Liver (tissue), 9 donors: ENCODE measurements around the gene TAS2R42. TPM values are rescaled to one million over a fixed set of nuclear protein-coding genes. Genes with fewer than 3 reads are reported as not detected.

Experiments used
- DNase-seq: peaks from one replicate; pipeline ENCODE4 v3.0.0-alpha.2; 2017; ENCODE audit warnings: low spot score
- H3K27ac ChIP-seq, 2 donors: one replicate each; pipeline ENCODE4 v1.7.0; 2013; ENCODE audit warnings: inconsistent platforms in 2 of 2, low read length in 2 of 2, control low read depth in 1 of 2, low read depth in 1 of 2, mild to moderate bottlenecking in 1 of 2
- H3K27me3 ChIP-seq, 4 donors: one replicate each; pipeline versions ENCODE4 v1.6.1 to v1.7.0; 2013; ENCODE audit warnings: low read length in 3 of 4, inconsistent platforms in 1 of 4, mild to moderate bottlenecking in 1 of 4, moderate library complexity in 1 of 4; ENCODE audit not compliant: control insufficient read depth in 4 of 4, insufficient read depth in 4 of 4
- H3K36me3 ChIP-seq, 4 donors: one replicate each; pipeline versions ENCODE4 v1.6.1 to v1.7.0; 2013; ENCODE audit warnings: low read length in 3 of 4, mild to moderate bottlenecking in 3 of 4, low read depth in 1 of 4, moderate library complexity in 1 of 4; ENCODE audit not compliant: control insufficient read depth in 4 of 4, insufficient read depth in 3 of 4
- H3K4me1 ChIP-seq, 4 donors: one replicate each; pipeline versions ENCODE4 v1.6.1 to v1.7.0; 2013; ENCODE audit warnings: low read length in 3 of 4, mild to moderate bottlenecking in 3 of 4, moderate library complexity in 1 of 4; ENCODE audit not compliant: control insufficient read depth in 4 of 4, insufficient read depth in 4 of 4
- H3K4me3 ChIP-seq, 3 donors: one replicate each; pipeline versions ENCODE4 v1.6.1 to v1.7.0; 2013; ENCODE audit warnings: low read length in 3 of 3, control low read depth in 1 of 3, low read depth in 1 of 3, mild to moderate bottlenecking in 1 of 3
- H3K9ac ChIP-seq, 2 donors: one replicate each; pipeline ENCODE4 v1.7.0; 2013; ENCODE audit warnings: low read length in 2 of 2, mild to moderate bottlenecking in 2 of 2, moderate library complexity in 2 of 2, control low read depth in 1 of 2, low read depth in 1 of 2
- H3K9me3 ChIP-seq, 4 donors: one replicate each; pipeline versions ENCODE4 v1.6.1 to v1.7.0; 2013; ENCODE audit warnings: low read length in 3 of 4; ENCODE audit not compliant: control insufficient read depth in 4 of 4
- ATF3 ChIP-seq: IDR thresholded peaks from 2 replicates; pipeline ENCODE4 v1.6.1; 2016; ENCODE audit warnings: antibody characterized with exemption
- EGR1 ChIP-seq, 2 donors: IDR thresholded peaks; 2 replicates each; pipeline ENCODE4 v1.6.1; 2016 to 2018; ENCODE audit warnings: antibody characterized with exemption in 2 of 2, low read depth in 2 of 2
- FOXA1 ChIP-seq: IDR thresholded peaks from 2 replicates; pipeline ENCODE4 v1.6.1; 2016; ENCODE audit warnings: antibody characterized with exemption
- FOXA2 ChIP-seq: IDR thresholded peaks from 2 replicates; pipeline ENCODE4 v1.6.1; 2016; ENCODE audit warnings: antibody characterized with exemption
- GABPA ChIP-seq, 2 donors: IDR thresholded peaks in 1 of 2; conservative IDR thresholded peaks in 1 of 2; 2 replicates each; pipeline ENCODE4 v1.6.1; 2016; ENCODE audit warnings: antibody characterized with exemption in 2 of 2, mild to moderate bottlenecking in 1 of 2, moderate library complexity in 1 of 2
- HNF4A ChIP-seq, 2 donors: conservative IDR thresholded peaks; 2 replicates each; pipeline ENCODE4 v1.6.1; 2016; ENCODE audit warnings: antibody characterized with exemption in 2 of 2, mild to moderate bottlenecking in 2 of 2
- HNF4G ChIP-seq: IDR thresholded peaks from 2 replicates; pipeline ENCODE4 v1.6.1; 2016; ENCODE audit warnings: antibody characterized with exemption
- RAD21 ChIP-seq, 2 donors: IDR thresholded peaks; 2 replicates each; pipeline ENCODE4 v1.6.1; 2016; ENCODE audit warnings: antibody characterized with exemption in 2 of 2, mild to moderate bottlenecking in 2 of 2
- RXRA ChIP-seq, 2 donors: IDR thresholded peaks; 2 replicates each; pipeline ENCODE4 v1.6.1; 2017 to 2018; ENCODE audit warnings: antibody characterized with exemption in 2 of 2, mild to moderate bottlenecking in 1 of 2
- TAF1 ChIP-seq: conservative IDR thresholded peaks from 2 replicates; pipeline ENCODE4 v1.6.1; 2016; ENCODE audit warnings: antibody characterized with exemption, mild to moderate bottlenecking
- YY1 ChIP-seq: IDR thresholded peaks from 2 replicates; pipeline ENCODE4 v1.6.1; 2016; ENCODE audit warnings: antibody characterized with exemption, mild to moderate bottlenecking
- ZBTB33 ChIP-seq: IDR thresholded peaks from 2 replicates; pipeline ENCODE4 v1.6.1; 2016; ENCODE audit warnings: antibody characterized with exemption
- polyA plus RNA-seq, 2 donors: library from polyadenylated mRNA; stranded (reverse) in 1 of 2; unstranded in 1 of 2; fragments of 200-250 nt in 1 of 2; fragments of >200 nt in 1 of 2; fragmentation: Nextera tagmentation in 1 of 2; extraction: Ambion mirVana in 1 of 2; gene quantifications; one replicate each; pipeline versions ENCODE4 v1.2.1 to v1.2.3, GENCODE V29; 2013 to 2015
- total RNA-seq, 2 donors: library from RNA; depleted of rRNA; stranded (reverse); fragments of >200 nt; gene quantifications; one replicate each; pipeline ENCODE4 v1.2.3, GENCODE V29; 2014
- donor health status: healthy.
- donor health status: healthy.
- donor health status: healthy.
- donor health status: healthy.
- donor health status: healthy.

TAS2R42 gene
- total and polyA plus RNA-seq, 4 donors: not detected

GRCh38 chr12:11202811-11203210 lies 16.1 kb upstream of the TAS2R42 start:
- H3K4me3 ChIP-seq: no peak overlapping the region
- no peaks in the 10 kb centered on the region for H3K4me1 ChIP-seq
- no peaks in the 10 kb centered on the region for H3K9me3 ChIP-seq
- H3K36me3 ChIP-seq: no peaks in the 10 kb centered on the region
- no peak overlapping the region for H3K27ac ChIP-seq
- TF ChIP-seq ZBTB33 (no peak), YY1 (no peak), RXRA (IDR thresholded peaks at IDR 0.05) (no peak), RAD21 (IDR thresholded peaks at IDR 0.05) (no peak), HNF4G (no peak), GABPA (IDR thresholded peaks at IDR 0.05 in 1 of 2, conservative IDR thresholded peaks at IDR 0.05 in 1 of 2) (no peak), FOXA1 (no peak), TAF1 (no peak), ATF3 (no peak)
- no peaks in the 10 kb centered on the region for H3K27me3 ChIP-seq
- DNase-seq: no peak
- H3K9ac ChIP-seq: no peak overlapping the region

- Histone ChIP-seq H3K27ac (peak overlapping the region; percentile 39 to 57), H3K4me1 (peaks cover 0 to 13% (median under 1%) of the 10 kb centered on the region in 4 donors), H3K27me3 (no peaks in the 10 kb centered on the region), H3K4me3 (no peak overlapping the region), H3K9me3 (no peaks in the 10 kb centered on the region), H3K36me3 (no peaks in the 10 kb centered on the region), H3K9ac (no peak overlapping the region)
- TF ChIP-seq ATF3 (no peak), RAD21 (IDR thresholded peaks at IDR 0.05) (no peak)
- DNase-seq: no peak
Observed at GRCh38 chr12:11183011-11183410, 3.7 kb downstream of the TAS2R42 start.

- H3K4me3 ChIP-seq: no peak overlapping the region
- no peak for DNase-seq
- no peaks in the 10 kb centered on the region for H3K27me3 ChIP-seq
- peaks cover 0 to 13% (median under 1%) of the 10 kb centered on the region in 4 donors for H3K4me1 ChIP-seq
- peaks cover 0 to under 1% (median 0%) of the 10 kb centered on the region in 4 donors for H3K36me3 ChIP-seq
- H3K9ac ChIP-seq: no peak overlapping the region
- no peaks in the 10 kb centered on the region for H3K9me3 ChIP-seq
- TF ChIP-seq HNF4A (conservative IDR thresholded peaks at IDR 0.05) (peak in 1 of 2 donors; percentile 31), EGR1 (IDR thresholded peaks at IDR 0.05; ENCODE audit: low read depth in 2 of 2) (no peak), ZBTB33 (peak; percentile 31), ATF3 (peak; percentile 52), FOXA2 (peak; percentile 8), FOXA1 (no peak), RXRA (IDR thresholded peaks at IDR 0.05) (peak; percentile 35 to 59), RAD21 (IDR thresholded peaks at IDR 0.05) (peak in 1 of 2 donors; percentile 4)
- H3K27ac ChIP-seq: peak overlapping the region; percentile 39 to 57
Observed at GRCh38 chr12:11182529-11182928, 4.2 kb downstream of the TAS2R42 start.
